GM10248 (cell line): ENCODE data around the gene GALNT15.

ENCODE experiments used
- CTCF ChIA-PET: fragments of 300-600 bp; sonication (Branson Sonifier 250); formaldehyde crosslinking; extraction: SDS; loops from one replicate; lab custom pipeline; 2021; ENCODE audit warnings: antibody characterized with exemption; lab: Yijun Ruan, JAX
- POLR2A ChIA-PET: fragments of 350-650 bp; sonication (Branson Sonifier 250); formaldehyde crosslinking; extraction: SDS; loops from one replicate; lab custom pipeline; 2020; ENCODE audit warnings: antibody characterized with exemption; lab: Yijun Ruan, JAX
- DNase-seq: peaks from one replicate; pipeline ENCODE4 v3.0.0; 2012; ENCODE audit errors: extremely low spot score
- TF ChIP-seq, protein P1 (sequence below): IDR thresholded peaks from 2 replicates; pipeline ENCODE4 v1.5.1; 2012; ENCODE audit warnings: mild to moderate bottlenecking, low read depth; ENCODE audit errors: extremely low read depth, missing control alignments, control extremely low read depth

Gene GALNT15

GRCh38 chr3:16252243-16252978 is 77.9 kb downstream of the GALNT15 start:
- TF ChIP-seq, protein P1, sequence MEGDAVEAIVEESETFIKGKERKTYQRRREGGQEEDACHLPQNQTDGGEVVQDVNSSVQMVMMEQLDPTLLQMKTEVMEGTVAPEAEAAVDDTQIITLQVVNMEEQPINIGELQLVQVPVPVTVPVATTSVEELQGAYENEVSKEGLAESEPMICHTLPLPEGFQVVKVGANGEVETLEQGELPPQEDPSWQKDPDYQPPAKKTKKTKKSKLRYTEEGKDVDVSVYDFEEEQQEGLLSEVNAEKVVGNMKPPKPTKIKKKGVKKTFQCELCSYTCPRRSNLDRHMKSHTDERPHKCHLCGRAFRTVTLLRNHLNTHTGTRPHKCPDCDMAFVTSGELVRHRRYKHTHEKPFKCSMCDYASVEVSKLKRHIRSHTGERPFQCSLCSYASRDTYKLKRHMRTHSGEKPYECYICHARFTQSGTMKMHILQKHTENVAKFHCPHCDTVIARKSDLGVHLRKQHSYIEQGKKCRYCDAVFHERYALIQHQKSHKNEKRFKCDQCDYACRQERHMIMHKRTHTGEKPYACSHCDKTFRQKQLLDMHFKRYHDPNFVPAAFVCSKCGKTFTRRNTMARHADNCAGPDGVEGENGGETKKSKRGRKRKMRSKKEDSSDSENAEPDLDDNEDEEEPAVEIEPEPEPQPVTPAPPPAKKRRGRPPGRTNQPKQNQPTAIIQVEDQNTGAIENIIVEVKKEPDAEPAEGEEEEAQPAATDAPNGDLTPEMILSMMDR: no peak
- no peak for DNase-seq
- CTCF ChIA-PET: interaction anchor here (0.9 to 3.2 kb wide), 7 partner anchors 9 to 349 kb away, joined by 3 to 12 read pairs (median 3); partner anchors contain the start of genes DPH3 and OXNAD1
- POLR2A ChIA-PET: interaction anchor here (0.6 kb wide), 2 partner anchors 265 to 268 kb away, joined by 5 to 6 read pairs; no protein-coding TSS in a partner anchor

DNA sequence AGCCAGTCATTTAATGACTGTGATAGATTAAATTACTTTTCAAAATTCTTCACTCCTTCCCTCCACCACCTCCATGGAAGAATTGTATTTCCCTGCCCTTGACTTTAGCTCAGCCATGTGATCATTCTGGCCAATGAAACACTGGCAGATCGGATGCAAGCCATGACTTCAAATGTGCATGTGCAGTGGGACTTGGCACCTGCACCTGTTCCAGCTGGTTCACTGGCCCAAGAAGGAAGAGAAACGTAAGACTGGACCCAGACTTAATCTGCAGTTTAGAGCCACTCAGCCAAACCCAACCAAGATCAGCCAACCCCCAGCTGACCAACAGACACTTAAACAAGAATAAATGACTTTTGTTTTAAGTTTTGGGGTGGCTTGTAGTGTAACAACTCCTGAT is 78.5 kb downstream of the GALNT15 start:
- POLR2A ChIA-PET: no interaction called here
- TF ChIP-seq, protein P1: no peak
- CTCF ChIA-PET: interaction anchor here (0.9 to 3.2 kb wide), 6 partner anchors 9 to 349 kb away, joined by 3 to 12 read pairs (median 3); partner anchors contain the start of genes DPH3 and OXNAD1
- no peak for DNase-seq

DNA sequence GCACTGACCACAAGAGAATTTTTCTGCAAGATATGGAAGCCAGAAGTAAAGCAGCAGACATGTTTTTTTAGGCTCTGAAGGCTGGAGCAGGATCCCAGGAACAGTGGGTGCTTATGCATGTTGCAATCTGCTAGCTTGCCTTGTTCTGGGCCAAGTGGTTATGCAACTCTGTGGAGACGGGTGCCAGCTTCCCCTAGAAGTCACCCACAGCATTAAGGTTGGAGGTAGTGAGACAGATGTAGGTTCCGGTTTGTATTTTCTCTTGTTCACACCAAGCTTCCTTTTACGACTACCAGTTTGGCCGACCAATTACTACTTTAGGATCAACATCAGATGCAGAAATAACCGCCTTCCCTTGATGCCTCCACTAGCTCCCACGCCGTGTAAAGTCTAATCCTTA is 79.1 kb downstream of the GALNT15 start:
- ChIA-PET CTCF (interaction anchor here (0.6 to 2.8 kb wide), 5 partner anchors 11 to 348 kb away, joined by 3 to 11 read pairs (median 3); partner anchors contain the start of genes DPH3 and OXNAD1), POLR2A (no interaction called here)
- no peak for DNase-seq
- TF ChIP-seq, protein P1: no peak

DNA sequence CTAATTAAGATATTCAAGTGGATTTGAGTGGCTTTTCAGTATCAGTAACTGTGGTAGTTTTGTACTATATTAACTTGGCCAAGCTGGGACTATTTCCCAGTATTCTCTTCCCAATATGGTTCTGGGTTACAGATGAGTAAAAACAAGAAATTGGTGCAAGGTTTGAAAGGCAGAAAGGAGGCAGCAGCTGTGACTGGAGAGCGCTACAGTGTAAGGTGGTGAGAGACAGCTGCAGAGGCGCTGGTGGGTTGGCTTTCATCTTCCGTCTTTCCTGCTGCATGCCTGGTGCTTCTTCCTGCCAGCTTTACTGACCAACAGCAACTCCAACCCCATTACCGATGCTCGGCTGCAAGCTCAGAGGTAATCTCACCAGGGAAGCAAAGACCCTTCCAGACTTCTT is 80.4 kb downstream of the GALNT15 start:
- ChIA-PET CTCF (interaction anchor here (1.2 to 2.8 kb wide), 4 partner anchors 9 to 26 kb away, joined by 3 to 11 read pairs (median 5); partner anchors contain the start of genes DPH3 and OXNAD1), POLR2A (no interaction called here)
- TF ChIP-seq, protein P1: no peak
- DNase-seq: no peak

DNA sequence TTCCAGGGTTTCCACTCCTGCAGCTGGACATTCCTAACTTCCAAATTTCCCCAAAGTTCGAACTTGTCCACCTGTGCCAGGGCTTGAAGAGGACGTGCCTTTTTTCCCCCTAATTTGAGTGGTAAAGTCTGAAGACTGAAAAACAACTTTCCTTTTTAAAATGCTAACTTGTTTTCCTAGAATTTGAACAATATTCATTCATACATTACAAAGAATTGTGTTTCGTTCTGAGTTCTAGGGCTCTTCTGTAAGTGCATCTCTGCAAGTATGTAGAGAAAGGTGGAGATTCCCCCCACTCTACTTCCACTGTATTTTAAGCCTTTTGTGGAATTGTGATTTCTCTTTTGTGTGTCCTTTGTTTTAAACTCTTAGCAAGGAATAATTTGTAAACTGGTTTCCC is 80.8 kb downstream of the GALNT15 start:
- ChIA-PET POLR2A (no interaction called here), CTCF (interaction anchor here (1.2 to 2.8 kb wide), 3 partner anchors 9 to 13 kb away, joined by 4 to 11 read pairs (median 6); partner anchors contain the start of genes DPH3 and OXNAD1)
- DNase-seq: no peak
- TF ChIP-seq, protein P1: no peak

GRCh38 chr3:16255726-16256125 is 81.2 kb downstream of the GALNT15 start:
- ChIA-PET CTCF (interaction anchor here (1.2 to 2.8 kb wide), 3 partner anchors 9 to 12 kb away, joined by 4 to 11 read pairs (median 6); partner anchors contain the start of genes DPH3 and OXNAD1), POLR2A (no interaction called here)
- TF ChIP-seq, protein P1: no peak
- no peak for DNase-seq
